Measurements from ENCODE around the gene CSNK1E.
"Not testable (repeated sequence)": the region's sequence is repeated elsewhere in the genome, so short reads cannot be mapped to it uniquely, and the experiment has no call there.

The CSNK1E gene

GRCh38 chr22:38317122-38317994 lies at the start of gene CSNK1E:
Gene CSNK1E, minus strand, starts transcription at chr22:38317433. Its CDS starts 3,276 bp downstream, at chr22:38314157.
- peak; percentile 81 for DNase-seq (ENCODE audit: low spot score)

DNA sequence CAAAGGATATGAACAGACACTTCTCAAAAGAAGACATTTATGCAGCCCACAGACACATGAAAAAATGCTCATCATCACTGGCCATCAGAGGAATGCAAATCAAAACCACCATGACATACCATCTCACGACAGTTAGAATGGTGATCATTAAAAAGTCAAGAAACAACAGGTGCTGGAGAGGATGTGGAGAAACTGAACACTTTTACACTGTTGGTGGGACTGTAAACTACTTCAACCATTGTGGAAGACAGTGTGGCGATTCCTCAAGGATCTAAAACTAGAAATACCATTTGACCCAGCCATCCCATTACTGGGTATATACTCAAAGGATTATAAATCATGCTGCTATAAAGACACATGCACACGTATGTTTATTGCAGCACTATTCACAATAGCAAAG lies 48.6 kb upstream of the CSNK1E start:
- not testable (repeated sequence) for DNase-seq (ENCODE audit: low spot score)

GRCh38 chr22:38365174-38365573 lies 47.9 kb upstream of the CSNK1E start:
- not testable (repeated sequence) for DNase-seq (ENCODE audit: low spot score)

- not testable (repeated sequence) for DNase-seq (ENCODE audit: low spot score)
Measured at GRCh38 chr22:38360560-38360959, 43.3 kb upstream of the CSNK1E start.

- not testable (repeated sequence) for DNase-seq (ENCODE audit: low spot score)
Measured at GRCh38 chr22:38359817-38360216, 42.6 kb upstream of the CSNK1E start.

DNA sequence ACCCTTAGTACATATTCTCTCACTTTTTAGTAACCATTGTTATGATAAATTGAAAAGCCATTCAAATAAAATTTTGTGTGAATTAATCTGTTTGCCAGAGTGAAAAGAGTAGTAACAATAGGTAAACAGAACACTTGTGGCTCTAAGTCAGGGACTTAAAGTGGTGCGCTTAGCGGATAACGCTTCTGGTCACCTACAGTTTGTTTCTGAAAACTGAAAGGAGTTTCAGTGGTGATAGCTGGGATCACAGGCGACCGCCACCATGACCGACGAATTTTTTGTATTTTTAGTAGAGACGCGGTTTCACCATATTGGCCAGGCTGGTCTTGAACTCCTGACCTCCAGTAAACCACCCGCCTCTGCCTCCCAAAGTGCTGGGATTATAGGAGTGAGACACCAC lies 40.7 kb upstream of the CSNK1E start:
- DNase-seq (ENCODE audit: low spot score) = not testable (repeated sequence)

DNA sequence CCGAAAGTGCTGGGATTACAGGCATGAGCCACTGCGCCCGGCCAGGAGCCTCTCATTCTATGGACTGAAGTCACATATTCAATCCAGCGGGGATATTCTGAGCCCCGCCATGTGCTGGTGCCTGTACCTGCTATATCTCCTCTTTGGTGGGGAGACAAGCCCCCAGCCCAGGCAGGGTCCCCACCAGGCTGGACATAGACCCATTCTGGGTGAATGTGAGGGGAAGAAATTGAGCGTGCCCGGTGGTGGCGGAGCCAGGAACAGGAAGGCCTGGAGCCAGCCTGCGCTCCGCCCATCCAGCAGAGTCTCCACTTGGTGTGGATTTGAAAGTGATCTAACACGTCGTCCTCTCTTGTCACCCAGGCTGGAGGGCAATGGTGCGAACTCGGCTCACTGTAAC lies 38.0 kb upstream of the CSNK1E start:
- DNase-seq (ENCODE audit: low spot score) = no peak

- no peak for DNase-seq (ENCODE audit: low spot score)
Measured at GRCh38 chr22:38353701-38354100, 36.5 kb upstream of the CSNK1E start.

DNA sequence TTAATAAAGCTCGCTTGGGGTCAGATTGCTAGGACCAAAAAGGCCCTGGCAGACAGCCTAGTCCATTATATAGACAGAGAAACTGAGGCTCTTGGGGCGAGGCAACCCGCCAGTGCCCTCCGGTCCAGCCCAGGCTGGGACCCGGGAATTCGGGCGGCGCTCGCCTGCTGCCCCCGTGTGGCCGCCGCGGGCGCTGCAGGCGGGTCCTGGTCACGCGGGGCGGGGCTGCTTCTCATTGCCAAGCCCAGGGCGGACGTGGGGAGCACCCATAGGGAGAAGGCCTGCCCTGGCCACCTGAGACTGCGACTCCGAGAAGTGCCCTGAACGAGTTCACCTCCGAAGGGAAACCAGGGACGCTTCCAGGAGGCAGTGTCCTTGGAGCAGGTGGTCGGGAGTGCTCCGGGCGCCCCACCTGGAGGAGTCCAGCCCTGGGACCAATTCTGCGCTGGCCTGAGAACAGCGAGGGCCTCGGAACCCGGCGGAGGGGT lies 36.0 kb upstream of the CSNK1E start:
- peak; percentile 83 for DNase-seq (ENCODE audit: low spot score)

DNA sequence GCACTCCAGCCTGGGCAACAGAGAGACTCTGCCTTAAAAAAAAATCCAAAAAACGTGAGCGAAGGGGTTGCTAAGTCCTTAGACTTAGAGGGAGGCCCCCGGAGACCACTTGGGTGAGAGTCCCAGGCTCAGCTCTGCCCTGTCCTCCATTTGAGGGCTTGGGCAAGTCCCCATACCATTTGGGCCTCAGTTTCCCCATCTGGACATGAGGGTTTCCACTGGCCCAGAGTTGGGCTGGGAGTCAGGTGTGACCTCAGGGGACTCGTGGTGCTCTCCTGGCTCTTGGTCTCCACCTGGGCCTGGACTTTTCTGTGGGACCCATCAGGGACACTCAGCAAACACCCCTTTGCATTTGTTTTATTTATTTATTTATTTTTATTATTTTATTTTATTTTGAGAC lies 35.2 kb upstream of the CSNK1E start:
- DNase-seq (ENCODE audit: low spot score) = no peak

- DNase-seq (ENCODE audit: low spot score) = no peak
Measured at GRCh38 chr22:38350444-38351359, 33.5 kb upstream of the CSNK1E start.

GRCh38 chr22:38348751-38349496 lies 31.7 kb upstream of the CSNK1E start:
- DNase-seq (ENCODE audit: low spot score) = no peak

DNA sequence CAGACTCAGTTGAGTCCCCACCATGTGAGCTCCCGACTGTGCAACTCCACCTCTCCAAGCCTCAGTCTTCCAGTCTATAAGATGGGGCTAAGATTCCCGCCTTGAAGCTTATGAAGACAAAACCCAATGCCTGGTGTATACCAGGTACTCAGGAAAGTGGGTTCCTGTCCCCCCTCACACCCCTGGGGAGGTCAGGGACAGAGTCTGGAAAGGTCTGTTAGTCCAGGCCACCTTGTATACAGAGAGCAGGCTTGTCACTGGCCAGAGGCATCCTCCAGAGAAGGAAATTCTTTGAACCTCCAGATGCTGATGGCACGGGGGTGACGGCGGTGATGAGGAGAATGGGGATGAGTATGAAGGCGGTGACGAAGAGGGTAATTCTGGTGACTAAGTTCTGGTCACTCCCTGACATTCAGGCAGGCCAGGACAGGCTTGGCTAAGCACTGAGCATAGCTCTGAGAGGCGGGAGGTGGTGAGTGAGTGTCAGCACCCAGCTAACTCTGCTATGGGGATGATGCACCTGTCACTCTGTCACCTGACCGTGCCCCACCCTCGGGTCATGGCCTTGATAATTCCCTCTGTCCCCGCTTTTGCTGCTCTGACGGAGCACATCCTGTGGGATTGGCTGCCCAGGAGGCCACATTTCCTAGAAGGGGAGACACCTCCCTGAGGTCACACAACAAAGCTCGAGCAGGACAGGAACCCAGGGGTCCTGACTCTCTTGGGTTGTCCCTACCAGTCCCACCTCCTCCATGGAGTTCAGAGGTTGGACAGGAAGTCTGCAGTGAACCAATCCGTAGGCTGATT lies 30.9 kb upstream of the CSNK1E start:
- DNase-seq (ENCODE audit: low spot score) = no peak

- no peak for DNase-seq (ENCODE audit: low spot score)
Measured at GRCh38 chr22:38347181-38347943, 30.1 kb upstream of the CSNK1E start.

DNA sequence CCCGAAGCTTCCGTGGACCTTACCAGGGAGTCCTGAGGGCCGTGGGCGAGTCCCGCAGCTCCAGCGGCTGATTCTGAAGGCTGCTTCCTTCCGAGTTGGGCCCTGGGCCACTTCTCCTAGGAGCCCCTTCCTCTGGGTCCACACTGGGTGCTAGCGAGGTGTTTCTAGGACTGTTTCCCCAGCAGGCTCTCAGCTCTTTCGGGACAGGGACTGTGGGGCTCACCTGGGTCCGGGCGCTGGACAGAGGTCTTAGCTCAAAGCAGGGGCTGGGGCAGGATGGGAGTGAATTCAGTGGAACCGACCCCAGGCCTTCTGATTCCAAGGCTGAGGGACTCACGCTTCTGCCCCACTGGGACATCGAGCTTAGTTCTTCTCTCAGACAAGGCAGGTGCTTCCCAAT lies 29.3 kb upstream of the CSNK1E start:
- no peak for DNase-seq (ENCODE audit: low spot score)

- no peak for DNase-seq (ENCODE audit: low spot score)
Measured at GRCh38 chr22:38345782-38346181, 28.5 kb upstream of the CSNK1E start.

DNA sequence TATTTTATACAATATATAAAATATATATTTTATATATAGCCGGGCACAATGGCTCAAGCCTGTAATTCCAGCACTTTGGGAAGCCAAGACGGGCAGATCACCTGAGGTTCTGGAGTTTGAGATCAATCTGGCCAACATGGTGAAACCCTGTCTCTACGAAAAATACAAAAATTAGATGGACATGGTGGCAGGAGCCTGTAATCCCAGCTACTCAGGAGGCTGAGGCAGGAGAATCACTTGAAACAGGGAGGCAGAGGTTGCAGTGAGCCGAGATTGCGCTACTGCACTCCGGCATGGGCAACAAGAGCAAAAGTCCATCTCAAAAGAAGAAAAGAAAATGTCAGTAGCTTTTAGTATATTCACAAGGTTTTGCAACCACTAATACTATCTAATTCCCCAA lies 22.7 kb upstream of the CSNK1E start:
- not testable (repeated sequence) for DNase-seq (ENCODE audit: low spot score)

DNA sequence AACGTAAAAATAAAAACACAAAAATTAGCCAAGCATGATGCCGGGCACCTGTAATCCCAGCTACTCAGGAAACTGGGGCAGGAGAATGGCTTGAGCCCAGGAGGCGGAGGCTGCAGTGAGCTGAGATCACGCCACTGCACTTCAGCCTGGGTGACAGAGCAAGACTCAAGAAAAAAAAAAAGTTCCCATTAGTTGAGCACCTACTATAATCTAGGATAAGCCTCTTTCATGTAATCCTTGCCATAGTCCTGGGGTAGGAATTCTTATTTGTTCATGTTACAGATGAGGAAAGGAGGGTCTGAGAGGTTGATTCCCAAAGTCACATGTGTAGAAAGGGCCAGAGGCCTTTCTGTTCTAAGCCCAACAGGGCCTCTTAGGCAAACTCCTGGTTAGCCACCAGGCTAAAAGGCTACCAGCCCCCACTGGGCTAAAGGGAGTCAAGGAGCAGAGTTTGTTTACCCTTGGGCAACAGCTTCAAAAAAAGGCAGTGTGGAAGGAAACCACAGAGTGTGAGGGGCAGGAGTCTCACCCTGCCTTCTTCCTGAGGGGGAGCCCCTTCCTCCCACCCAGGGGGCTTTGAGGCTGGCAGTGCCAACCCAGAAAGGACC lies 21.6 kb upstream of the CSNK1E start:
- no peak for DNase-seq (ENCODE audit: low spot score)

DNA sequence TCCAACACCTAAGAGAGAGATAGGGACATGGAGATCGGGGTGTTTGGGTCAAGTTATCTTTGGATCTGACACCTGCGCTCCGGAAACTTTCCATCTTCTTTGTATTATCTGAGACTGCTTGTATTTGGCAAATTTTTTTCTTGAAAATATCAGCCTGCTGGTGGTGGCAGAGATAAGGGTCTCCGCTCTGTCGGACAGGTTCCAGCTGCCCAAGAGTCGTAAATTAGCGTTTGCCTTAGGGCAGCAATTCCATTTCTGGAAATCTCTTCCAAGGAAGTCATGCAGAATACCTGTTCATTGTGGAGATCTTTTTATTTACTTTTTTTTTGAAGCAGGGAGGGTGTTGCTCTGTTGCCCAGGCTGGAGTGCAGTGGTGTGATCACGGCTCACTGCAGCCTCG lies 19.5 kb upstream of the CSNK1E start:
- DNase-seq (ENCODE audit: low spot score) = no peak

- DNase-seq (ENCODE audit: low spot score) = no peak
Measured at GRCh38 chr22:38335077-38335476, 17.8 kb upstream of the CSNK1E start.
